SH-SY5Y (cell line): Measurements from ENCODE around the gene ERICH3.
A peak's percentile ranks its signal among the peaks of the same experiment; 100 is the strongest.

Experiments
- GATA2 ChIP-seq: IDR thresholded peaks from 2 replicates; pipeline ENCODE4 v1.6.1; 2011; ENCODE audit warnings: mild to moderate bottlenecking, low read depth, low read length
- GATA3 ChIP-seq: IDR thresholded peaks from 2 replicates; pipeline ENCODE4 v1.6.1; 2011; ENCODE audit warnings: low read depth, mild to moderate bottlenecking, low read length, moderate library complexity

The ERICH3 gene

GRCh38 chr1:74641161-74641560 is 32.4 kb downstream of the ERICH3 start:
- TF ChIP-seq GATA2, result no peak
- no peak for TF ChIP-seq GATA3

DNA sequence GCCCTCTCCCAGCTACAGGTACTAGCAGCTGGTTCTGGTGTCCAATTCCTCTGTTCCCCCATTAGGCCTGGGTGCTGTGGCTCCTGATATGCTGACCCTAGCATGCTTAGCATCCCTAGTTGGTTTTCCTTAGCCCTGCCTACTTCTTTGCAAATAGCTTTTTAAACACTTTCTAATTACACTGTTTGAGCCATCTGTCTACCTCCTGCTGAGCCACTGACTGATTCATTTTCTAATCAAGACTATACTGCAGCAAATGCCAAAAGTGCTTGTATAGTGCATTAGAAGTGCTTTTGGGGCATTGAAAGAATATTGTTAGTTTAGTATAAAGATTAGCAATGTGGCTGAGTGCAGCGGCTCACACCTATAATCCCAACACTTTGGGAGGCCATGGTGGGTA is 36.3 kb downstream of the ERICH3 start:
- no peak for TF ChIP-seq GATA2
- no peak for TF ChIP-seq GATA3

- no peak for TF ChIP-seq GATA3
- no peak for TF ChIP-seq GATA2
Measured at GRCh38 chr1:74629283-74629682, 44.3 kb downstream of the ERICH3 start.

DNA sequence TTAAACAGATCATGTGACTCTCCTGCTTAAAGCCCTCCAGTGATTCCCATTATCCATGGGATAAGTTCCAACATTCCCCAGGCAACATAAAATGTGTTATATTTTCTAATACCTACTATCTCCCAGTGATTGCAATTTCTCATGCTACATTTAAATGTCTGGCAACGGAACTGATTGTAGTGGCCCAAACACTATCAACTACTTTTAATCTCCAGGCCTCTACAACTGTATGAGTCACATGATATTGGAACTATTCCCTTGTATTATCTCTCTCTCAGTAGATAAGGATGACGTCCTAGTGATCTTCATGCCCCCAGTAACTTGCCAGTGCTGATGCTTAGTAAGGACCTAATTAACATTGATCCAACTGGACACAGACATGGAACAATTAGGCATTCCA is 49.9 kb downstream of the ERICH3 start:
- TF ChIP-seq GATA2 (peak; percentile 62), GATA3 (peak; percentile 79)

GRCh38 chr1:74620242-74620641 is 53.4 kb downstream of the ERICH3 start:
- no peak for TF ChIP-seq GATA3
- no peak for TF ChIP-seq GATA2

DNA sequence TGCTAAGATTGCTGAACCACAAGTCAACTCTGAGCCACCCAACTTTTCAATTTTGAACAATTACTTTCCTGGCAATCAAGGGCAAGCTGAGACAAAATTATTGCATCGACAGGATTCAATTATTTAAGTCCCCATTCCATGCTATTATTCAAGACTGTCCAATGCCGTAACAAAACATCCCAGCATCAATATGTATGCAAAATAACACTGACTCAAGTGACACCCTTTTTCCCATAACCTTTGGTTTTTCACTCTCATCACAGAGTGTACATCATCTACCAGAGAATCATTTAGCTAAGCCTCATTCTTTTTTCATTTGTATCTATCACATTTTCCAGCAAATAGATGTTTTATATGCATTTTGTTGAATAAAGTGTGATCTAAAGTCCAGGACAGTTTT is 54.6 kb downstream of the ERICH3 start:
- TF ChIP-seq GATA3, result no peak
- TF ChIP-seq GATA2, result no peak

DNA sequence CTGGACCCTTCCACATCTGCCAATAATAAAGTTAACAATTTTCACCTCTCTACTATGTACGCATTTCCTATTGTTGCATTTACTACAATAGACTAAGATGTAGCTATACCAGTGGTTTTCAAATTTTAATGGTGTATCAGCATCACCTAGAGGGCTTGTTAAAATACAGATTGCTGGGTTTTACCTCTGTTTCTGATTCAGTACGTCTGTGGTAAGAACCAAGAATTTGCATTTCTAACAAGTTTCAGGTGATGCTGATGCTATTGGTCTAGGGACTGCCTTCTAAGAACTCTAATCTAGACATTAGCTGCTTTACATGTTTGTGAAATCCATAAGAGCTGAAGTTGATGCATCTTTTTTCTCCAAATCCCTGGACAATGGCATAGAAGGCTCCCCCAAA is 59.7 kb downstream of the ERICH3 start:
- no peak for TF ChIP-seq GATA3
- TF ChIP-seq GATA2, result no peak

DNA sequence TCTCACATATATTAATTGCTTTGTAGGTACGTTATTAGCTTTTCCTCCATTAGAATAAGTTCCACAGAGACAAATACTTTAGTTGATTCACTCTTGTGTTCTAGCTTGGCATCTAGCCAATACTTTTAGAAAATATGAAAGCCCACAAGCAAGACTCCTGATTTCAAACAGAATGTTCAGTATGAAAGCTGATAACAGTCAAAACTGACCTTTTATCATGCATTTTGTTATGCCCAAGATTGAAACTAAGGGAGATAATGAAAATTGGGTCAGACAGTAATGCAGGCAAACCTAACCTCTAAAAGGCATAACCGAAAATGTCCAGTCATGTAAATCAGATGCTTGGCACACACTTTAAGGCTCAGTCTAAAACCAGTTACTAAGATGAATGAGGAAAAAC is 61.7 kb downstream of the ERICH3 start:
- peak; percentile 89 for TF ChIP-seq GATA3
- peak; percentile 66; the same call in 1 of the 2 replicates for TF ChIP-seq GATA2

GRCh38 chr1:74610961-74611360 is 62.6 kb downstream of the ERICH3 start:
- TF ChIP-seq GATA3 (no peak), GATA2 (no peak)

DNA sequence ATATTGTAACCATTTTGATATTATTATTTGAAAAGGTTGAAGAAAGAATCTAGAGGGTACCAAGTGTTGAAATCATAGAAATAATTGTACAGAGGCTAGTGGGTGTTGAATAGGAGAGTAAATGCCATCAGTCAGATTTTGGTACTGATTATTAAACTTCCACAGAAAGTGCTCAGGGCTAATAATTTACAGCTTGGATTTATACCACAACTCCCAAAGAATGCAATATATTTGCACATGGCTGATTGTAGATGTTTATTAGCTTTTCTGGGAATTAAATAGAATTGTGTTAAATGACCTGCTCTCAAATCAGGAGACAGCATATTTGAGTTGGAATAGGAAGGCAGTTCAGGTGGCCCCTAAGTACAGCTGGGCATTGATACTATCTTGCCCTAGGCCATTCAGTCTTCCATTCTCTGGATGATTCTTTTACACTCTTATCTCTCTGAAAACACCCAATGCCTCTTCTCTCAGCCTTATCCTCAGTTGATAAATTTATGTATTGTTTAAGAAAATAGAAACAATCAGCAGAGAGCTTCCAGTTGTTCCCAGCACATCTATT is 63.7 kb downstream of the ERICH3 start:
- TF ChIP-seq GATA2, result peak; percentile 89
- TF ChIP-seq GATA3, result peak; percentile 65

DNA sequence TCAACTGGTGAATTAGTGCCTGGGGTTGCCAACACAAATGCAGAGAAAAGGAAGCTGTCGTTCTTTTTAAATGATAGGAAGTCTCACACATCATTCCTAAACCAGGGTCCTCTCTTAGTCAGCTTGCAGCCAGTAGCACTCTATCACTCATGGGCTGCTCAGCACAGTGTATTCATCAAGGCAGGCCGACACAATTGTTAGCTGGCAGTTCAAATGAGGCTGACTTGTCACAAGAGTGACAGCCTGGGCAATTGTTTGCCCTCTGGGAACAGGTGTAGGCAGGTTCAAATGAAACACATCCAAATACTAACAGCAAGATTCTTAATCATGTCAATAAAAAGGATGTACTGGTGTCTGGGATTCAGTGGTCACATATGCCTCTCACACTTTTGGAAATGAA is 76.9 kb downstream of the ERICH3 start:
- TF ChIP-seq GATA2 (no peak), GATA3 (no peak)

GRCh38 chr1:74593887-74594866 is 79.4 kb downstream of the ERICH3 start:
- no peak for TF ChIP-seq GATA2
- TF ChIP-seq GATA3, result no peak

DNA sequence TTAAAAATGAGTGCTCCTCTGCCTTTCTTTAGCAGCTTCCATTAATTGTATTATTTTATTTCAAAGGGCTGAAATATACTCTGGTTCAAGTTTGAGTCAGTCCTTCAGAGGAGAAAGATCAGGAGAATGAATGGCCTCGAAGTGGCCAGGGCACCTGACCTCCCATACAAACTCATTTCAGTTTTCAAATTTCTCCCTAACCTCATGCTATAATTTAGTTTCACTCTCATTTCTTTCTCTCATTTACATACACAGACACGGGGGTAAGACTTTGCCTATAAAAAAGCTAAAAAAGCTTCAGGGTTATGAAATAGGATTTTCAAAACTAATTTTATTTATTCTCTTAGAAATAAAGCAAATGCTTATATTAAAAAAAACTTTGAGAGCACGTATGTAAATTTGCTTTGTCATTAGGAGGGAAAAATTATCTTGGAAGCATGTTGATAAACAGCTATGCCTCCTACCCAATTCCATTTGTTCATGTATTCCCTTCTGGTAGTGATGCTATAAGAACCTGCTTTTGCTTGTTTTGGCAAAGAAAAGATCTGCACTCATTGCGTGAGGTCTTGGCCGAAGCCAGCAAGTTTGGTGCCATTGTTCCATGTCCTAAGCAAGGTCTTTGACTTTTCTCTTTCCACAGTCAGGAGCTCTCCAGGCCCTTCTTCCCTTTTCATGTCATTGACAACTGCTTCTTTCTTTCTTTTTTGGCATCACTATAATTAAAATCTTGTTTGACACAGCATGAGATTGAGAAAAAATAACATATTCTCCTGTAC is 80.8 kb downstream of the ERICH3 start:
- no peak for TF ChIP-seq GATA3
- TF ChIP-seq GATA2, result no peak

DNA sequence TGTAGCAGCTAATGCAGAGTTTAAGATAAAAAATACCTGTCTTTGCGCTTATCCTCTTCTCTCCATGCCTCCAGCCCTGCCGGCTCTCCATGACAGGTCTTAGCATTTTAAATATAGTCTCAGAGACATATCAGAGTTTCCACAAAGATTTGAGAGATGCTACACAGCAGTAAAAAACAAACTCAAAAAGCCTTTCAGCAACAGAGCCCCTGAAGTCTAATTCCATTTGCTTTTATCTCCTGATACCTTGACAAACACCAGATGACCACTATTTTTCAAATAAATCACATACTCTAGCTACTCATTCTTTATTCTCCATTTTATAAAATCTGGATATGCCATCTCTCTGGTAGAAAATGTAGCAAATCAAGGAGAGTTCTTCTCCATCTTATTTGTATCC is 81.6 kb downstream of the ERICH3 start:
- TF ChIP-seq GATA3 (peak; percentile 85), GATA2 (peak; percentile 87)

GRCh38 chr1:74590288-74590687 is 83.3 kb downstream of the ERICH3 start:
- peak; percentile 80 for TF ChIP-seq GATA2
- peak; percentile 70 for TF ChIP-seq GATA3
